Upper lobe of left lung (tissue), 4 donors: Measurements from ENCODE around the gene CYLD.

ENCODE experiments used
- CTCF ChIP-seq, 6 experiments: fragments of 450-650 bp in 4 of 6; fragments of 200-600 bp in 2 of 6; sonication (generic) in 2 of 6; IDR thresholded peaks; one replicate each; pipeline ENCODE4 v1.5.1; 2016 to 2019; ENCODE audit warnings: antibody characterized with exemption in 6 of 6
- EP300 ChIP-seq, 4 donors: sonication (generic); formaldehyde crosslinking; IDR thresholded peaks; one replicate each; pipeline ENCODE4 v1.5.1; 2017; ENCODE audit warnings: antibody characterized with exemption in 4 of 4, control low read depth in 2 of 4
- POLR2A ChIP-seq, 4 donors: fragments of 450-650 bp; IDR thresholded peaks; one replicate each; pipeline ENCODE4 v1.5.1; 2016 to 2017; ENCODE audit warnings: antibody characterized with exemption in 4 of 4, mild to moderate bottlenecking in 2 of 4
- POLR2AphosphoS5 ChIP-seq, 2 donors: sonication (generic); formaldehyde crosslinking; IDR thresholded peaks; one replicate each; pipeline ENCODE4 v1.5.1; 2017; ENCODE audit warnings: antibody characterized with exemption in 2 of 2

DNA sequence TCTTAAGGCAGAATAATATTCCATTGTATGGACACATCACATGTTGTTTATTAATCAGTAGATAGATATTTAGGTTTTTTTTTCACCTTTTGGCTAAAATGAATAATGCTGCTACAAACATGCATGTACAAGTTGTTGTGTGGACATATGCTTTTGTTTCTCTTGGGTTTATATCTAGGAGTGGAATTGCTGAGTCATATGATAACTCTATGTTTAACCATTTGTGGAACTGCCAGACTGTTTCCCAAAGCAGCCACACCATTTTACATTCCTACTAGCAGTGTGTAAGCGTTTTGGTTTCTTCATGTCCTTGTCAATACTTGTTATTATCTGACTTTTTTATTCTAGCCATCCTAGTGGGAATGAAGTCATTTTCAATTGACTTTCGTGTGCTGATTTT is 21.3 kb downstream of the CYLD start:
- no peak for TF ChIP-seq POLR2A (IDR thresholded peaks at IDR 0.05)
- TF ChIP-seq CTCF (IDR thresholded peaks at IDR 0.05): no peak
- no peak for TF ChIP-seq EP300 (IDR thresholded peaks at IDR 0.05)
- TF ChIP-seq POLR2AphosphoS5 (IDR thresholded peaks at IDR 0.05): no peak
